IPS-11a (cell line): ENCODE data around the gene KIF6.

ENCODE experiments used
- H3K4me3 ChIP-seq: one replicate; pipeline ENCODE4 v1.5.1; 2013; ENCODE audit warnings: low read depth, low read length, control low read depth

The KIF6 gene

DNA sequence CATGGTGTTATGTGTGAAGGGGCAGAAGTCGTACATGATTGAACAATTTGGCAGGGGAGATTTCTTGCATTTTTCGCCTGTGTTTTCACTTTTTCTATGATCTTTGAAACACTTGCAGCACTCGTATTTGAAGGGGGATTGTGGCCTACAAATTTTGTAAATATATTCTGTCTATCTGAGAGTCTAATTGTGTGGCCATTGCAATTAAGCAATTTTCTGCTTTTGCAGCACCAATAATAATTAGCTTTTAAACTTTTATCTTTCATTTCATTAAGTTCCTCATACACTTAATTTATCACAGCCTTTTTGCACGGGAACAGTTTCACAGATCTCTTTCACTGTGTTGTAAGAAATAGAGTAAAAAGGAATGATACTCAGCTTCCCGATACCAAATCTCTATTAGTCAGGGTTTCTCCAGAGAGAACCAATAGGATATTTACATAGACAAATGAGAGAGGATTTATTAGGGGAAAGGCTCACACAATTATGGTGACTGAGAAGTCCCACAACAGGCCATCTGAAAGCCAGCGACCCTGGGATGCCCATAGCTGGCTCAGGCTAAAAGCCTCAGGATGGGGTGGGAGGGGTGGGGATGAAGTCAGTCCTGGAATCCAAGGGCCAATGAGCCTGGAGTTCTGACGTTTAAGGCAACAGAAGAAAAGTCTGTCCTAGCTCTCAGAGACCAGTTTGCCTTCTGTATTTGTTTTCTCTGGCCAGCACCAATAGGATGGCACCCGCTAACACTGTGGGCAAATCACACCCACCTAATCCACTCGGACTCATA lies 58.3 kb downstream of the KIF6 start:
- no peak overlapping the region for H3K4me3 ChIP-seq

DNA sequence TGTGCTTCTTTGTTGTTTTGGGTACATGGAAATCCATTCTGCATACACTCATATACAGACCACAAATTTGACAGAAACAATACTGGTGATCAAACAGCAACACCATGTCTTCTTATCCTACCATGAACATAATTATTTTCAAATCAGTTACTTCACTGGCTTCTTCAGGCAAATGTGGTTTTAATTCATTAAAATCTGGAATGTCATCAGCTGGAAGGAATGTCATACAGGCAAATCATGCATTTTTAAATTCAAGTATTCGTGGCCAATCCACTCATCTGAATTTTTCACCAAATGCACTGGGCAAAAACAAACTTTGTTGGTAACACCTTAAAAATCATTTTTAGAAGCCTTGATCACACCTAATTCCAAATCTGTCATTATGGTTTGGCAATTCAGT lies 59.3 kb downstream of the KIF6 start:
- H3K4me3 ChIP-seq: no peak overlapping the region

DNA sequence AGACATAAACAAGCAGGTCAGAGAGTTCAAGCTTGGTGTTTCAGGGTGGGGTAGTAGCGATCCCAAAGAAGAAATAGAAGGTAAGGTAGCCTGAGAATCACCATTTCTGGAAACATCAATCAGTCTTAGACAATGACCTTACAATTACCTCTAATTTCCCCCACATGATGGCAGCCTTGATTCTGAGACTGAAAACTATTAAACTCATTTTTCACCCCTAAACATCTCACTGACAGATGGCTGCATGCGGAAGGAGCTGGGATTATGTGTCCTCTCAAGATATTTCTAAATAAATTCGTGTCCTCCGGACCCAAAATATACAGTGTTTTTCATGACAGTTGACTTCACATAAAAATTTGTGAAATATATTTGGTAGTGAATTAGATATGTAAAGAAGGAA lies 61.0 kb downstream of the KIF6 start:
- no peak overlapping the region for H3K4me3 ChIP-seq

DNA sequence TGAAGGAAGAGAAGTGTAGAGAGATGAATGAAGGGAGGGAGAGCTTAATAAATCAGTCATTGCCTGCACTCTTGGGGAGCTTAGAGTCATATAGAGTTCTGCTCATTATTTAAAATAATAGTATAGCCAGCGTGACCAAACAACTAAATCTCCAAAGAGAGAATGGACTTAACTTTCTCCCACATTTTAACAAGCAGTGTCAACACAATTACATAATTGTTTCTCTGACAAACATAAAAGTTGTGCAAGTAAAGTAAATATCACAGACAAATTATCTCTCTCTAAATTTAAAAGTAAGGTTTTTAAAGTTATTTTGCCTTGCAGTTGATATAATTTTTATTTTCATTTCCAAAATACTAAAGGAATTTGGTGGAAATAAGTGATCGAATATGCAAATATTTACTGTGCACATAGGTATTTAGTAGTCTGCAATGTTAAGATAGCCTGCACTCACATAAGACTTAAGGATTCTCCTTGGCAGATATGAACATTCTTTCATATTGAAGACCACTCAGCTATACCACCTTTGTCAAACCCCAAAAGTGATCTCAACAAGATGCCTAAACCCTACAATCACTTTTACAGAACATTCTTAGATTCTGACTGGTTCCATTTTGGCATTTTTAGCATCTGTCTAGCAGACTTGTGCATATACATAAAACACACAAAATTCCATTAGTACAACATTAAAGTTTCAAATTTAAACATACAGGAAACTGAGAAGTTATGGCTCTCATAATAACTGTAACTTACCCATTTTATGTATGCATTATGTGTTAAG lies 67.7 kb downstream of the KIF6 start:
- no peak overlapping the region for H3K4me3 ChIP-seq

DNA sequence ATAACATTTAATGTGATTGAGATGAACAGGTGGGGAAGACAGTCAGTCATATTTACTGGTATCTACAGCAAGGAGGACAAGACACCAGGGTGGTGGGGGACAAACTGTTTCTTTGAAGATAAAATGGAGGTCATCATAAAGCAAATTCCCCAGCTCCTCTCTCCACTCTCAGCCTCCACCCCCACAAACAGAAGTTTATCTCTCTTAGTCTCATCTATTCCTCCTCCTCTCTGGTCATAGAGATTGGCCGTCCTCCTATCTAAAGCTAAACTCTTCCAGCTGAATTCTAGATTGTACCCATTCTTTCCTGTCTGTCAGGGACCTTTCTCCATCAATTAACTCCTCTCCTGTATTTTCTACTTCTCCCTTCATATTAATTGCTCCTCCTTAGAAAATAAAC lies 71.1 kb downstream of the KIF6 start:
- H3K4me3 ChIP-seq: no peak overlapping the region

DNA sequence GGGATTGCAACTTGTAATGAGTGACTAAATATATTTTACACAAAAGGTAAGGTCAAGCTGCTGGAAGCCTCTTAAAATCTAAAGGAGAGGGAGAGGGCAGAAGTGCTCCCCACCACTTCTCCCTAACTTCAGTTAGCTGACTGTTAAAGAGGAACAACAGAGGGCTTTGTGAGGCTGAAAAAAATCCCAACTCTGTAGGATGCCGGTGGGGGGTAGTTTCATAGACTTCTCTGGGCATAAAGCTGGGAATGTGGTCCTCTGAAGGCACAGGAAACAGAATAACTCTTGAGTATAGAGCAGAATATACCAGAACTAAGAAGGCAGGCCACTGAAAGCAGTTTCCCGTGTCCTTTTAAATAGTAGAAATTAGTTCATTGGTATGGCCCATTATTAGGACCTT lies 71.6 kb downstream of the KIF6 start:
- no peak overlapping the region for H3K4me3 ChIP-seq

DNA sequence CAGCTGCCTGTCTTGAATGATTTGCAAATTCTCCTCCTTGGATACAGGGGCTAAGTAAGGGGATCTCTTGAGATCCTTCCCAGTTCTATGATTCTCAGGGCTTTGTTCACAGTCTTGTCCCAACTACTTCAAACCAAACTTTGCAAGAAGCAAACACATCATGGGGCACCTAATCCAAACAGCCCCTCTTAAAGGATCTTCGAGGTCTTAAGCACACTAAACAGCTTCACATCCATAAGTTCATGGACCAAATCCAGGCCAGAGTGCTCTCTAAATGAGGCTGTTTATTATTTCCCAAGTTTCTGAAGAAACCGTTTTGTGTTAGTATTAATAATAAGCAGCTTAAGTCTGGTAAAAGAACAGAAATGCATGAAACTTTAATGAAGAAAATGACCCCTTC lies 75.2 kb downstream of the KIF6 start:
- no peak overlapping the region for H3K4me3 ChIP-seq

DNA sequence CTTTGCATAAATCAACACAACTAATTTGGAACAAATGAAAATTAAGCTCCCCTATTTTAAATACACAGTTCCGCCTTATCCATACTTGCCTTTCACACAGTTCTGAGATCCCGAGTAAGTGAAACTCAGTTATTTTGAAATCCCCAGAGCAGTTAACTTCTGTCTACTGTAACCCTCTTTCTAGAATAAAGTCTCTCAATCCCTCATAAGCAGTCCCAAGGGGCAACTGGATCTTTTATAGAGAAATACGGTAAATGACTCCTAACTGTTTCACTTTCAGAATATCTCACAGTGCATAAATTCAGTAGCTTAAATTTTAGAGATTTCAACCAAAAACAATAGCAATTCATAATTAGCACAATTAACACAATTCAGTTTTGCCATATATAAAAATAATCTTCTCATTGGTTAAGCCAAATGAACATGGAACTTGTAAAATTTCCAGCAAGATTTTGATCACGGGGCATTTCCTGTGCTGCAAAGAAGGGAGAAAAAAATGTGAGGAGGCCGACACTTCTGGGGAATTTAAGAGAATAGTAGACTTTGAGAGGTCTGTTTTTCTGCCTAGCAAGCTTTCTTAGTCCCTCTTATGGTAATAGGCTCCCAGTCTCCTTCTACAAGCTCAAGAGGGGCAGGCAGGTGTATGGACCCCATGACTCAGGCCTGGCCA lies 78.3 kb downstream of the KIF6 start:
- H3K4me3 ChIP-seq: no peak overlapping the region

DNA sequence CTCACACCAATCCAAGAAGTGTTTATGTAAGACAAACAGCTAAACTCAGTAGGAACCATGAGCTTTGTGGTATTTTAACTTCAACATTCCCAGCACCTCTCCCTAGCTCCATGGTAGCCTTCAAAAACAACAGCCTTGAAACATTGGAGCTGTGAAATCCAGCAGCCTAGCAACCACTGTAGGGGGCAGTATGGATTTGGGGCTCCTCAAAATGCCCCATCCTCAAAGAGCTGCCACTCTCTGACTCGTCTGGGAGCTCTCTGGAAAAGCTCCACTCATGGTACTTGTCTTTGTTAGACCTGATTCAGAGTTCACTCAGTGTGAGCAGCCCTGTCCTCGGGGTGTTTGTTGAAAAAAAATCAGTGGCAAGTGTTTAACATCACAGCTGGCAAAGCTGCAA lies 82.9 kb downstream of the KIF6 start:
- H3K4me3 ChIP-seq: no peak overlapping the region

DNA sequence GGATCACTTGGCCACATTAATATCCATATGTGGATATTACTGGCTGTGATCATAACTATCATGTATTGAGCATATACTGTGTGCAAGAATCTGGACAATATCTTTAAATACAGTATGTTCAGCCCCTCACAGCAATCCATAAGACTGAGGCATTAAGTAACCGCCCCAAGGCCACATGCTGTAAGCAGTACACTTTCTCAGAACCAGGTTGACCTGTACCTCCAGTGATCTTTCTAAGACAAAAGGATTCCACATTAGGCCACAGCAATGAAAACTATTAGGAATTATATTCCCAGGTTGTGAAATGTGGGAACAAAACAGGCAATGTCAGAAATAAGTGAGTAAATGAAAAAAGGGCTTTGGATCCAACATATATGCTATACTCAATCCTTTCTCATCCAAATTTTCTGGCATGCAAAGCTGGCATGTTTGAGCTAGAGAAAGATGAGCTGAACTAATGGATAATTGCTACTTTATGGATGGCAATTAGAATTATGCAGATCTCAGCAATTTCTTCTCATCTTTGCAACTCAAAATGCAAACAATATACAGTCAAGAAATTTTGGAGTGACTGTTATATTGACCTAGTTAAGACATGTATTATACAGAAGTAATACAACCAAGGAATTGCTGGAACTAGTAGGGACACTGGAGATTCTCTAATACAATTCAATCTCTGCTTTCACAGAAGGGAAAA lies 86.9 kb downstream of the KIF6 start:
- no peak overlapping the region for H3K4me3 ChIP-seq

DNA sequence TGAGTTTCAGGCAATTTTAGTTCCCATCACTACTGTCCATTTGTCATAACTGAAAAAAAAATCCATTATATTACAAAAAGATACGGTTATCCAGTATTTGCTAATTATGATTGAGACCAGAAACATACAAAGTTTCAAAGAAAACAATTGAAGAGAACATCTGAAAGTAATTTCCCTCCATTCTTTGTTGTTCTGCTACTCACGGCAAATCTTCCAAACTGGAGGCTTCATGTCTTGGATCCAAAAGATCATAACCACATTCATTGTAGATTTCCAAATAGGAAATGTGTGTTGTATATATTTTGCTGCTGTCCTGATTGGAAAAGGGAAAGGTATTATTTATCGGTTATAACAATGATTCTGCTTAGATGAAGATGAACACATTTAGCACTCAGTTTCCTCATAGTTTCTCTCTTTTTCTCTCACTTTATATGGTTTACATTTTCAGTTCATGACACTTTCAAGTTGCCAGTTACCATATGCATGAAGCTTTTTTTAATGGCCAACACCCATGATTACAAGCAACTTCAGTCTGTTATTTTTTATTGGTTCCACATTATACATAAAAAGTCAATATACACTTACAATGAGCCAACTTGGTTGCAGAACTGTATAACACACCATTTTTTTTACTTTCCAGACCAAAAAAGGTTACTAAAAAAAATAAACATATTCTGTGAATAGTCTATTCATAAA lies 90.4 kb downstream of the KIF6 start:
- no peak overlapping the region for H3K4me3 ChIP-seq

DNA sequence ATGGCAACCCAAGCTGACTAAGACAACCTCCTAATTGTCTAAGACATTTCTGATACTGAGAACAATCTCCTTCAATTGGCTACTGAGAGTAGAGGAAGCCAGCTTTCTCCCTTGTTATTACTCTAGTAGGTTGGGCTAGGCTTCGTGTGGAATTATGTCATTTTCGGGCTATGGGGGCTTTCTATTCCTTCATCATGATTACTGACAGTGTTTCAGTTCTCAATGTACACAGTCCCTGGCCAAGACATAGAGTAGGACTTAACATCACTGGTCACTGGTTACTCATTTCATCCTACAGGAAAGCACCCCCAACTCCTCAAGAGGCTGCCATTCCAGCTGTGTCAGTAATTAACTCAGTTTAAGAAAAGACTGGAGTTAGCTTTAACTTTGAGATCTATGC lies 100.0 kb downstream of the KIF6 start:
- H3K4me3 ChIP-seq: no peak overlapping the region

DNA sequence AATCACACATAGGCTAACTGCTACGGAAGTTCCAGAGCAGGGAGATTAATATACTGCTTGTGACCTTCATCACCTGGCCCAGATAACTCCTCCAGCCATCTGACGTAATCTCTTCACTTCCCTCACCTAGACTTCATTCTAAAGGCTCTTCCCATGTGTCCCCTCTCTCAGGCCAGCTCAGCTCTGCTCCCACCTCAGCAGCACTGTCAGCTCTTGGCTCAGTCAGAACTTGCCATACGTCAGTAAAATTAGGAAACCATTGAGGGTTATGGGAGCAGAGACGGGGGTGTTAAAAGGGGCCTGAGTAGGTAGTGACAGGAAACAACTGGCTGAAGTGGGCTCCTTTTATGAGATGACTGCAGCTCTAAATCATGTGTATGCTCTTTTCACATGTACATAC lies 101.5 kb downstream of the KIF6 start:
- no peak overlapping the region for H3K4me3 ChIP-seq

DNA sequence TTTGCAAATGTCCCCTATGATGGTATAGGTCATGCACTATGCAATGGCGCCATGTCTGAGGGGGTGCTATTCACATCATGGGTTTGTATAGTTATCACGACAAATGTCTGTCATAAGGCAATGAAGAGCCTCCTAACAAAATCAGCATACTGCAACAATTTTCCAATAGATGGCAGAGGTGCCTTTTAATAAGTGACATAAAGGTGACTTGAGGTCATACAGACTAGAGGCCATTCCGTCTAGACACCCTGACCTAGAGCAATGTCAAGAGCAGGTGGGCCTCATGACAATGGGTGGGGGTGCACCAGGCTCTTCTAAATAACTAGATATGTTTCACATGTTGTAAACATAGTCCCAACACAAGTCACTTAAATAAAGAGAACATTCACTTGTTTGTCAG lies 107.7 kb downstream of the KIF6 start:
- no peak overlapping the region for H3K4me3 ChIP-seq

DNA sequence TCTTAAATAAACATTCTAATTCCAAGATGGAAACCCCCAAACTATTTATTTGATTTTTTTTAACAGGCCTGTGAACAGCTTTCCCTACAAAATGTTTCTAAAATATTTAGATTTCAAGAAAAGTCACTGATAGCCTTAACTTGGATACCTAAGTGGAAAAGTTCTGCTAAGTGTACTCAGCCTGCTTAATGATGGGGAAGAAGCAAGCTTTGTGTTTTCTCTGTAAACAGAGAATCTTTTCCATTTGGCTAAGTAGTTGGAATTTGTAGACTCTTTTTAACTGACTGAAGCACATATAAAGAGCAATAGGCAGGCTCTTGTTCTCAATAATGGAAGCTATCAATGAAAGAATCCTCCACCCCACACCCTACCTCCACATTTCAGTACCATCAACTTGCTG lies 108.2 kb downstream of the KIF6 start:
- no peak overlapping the region for H3K4me3 ChIP-seq

DNA sequence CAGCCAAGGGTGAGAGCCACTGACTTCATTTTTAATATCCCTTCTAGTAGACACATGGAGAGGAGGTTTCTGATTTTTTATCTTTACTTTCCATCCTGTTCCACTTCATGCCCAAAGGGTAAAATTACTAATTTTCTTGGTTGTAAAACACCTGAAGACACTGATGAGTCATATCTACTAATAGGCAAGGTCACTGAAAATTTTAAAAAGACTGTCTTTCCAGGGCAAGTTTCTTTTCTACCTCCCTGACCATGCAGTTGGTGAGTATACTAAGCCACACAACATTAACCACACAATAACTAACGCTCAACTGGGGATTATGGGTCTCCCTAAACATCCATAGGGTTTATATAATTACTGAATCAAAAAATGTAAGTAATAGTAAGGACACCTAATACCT lies 109.6 kb downstream of the KIF6 start:
- H3K4me3 ChIP-seq: no peak overlapping the region

DNA sequence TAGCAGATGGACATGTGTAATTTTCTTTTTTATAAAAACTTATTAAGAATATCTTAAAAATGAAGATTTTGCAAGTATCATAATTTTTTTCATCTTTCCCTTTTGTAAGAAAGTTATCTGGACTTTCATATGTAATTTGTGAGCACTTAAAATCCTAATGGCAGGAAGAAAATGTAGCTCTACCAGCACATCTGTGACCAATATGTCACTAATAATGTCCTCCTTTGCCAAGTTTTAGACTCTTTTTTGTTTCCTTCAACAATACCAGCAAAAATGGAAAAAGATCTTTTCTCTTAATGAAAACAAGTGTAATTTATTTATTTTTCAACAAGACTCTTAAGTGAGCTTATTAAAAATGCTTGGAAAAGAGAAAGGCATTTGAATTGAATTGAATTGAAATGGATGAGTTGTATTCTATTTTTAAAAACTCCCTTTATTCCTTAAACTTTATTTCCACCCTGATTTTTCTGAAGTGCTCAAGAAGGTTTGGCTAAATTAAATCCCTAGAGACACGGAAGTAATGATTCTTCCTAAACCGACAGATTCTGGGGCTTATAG lies 110.7 kb downstream of the KIF6 start:
- H3K4me3 ChIP-seq: no peak overlapping the region

DNA sequence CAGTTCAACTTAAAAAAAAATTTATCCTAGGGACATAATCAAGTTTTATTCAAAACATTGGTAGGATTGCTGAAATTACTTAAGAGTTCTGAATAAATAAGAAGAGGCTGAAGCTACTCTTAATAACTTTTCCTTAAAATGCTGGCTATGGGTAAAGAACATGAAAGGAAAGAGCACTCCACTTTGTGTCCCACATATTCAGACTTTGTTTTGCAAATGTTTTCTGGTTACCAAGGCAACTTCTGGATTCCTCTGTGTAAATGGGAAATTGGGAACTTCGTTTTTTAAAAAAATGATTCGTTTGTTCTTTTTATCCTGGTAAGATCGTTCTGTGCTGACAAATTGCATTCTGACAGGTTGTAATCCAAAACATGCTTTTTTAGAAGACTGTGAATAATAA lies 115.0 kb downstream of the KIF6 start:
- no peak overlapping the region for H3K4me3 ChIP-seq

DNA sequence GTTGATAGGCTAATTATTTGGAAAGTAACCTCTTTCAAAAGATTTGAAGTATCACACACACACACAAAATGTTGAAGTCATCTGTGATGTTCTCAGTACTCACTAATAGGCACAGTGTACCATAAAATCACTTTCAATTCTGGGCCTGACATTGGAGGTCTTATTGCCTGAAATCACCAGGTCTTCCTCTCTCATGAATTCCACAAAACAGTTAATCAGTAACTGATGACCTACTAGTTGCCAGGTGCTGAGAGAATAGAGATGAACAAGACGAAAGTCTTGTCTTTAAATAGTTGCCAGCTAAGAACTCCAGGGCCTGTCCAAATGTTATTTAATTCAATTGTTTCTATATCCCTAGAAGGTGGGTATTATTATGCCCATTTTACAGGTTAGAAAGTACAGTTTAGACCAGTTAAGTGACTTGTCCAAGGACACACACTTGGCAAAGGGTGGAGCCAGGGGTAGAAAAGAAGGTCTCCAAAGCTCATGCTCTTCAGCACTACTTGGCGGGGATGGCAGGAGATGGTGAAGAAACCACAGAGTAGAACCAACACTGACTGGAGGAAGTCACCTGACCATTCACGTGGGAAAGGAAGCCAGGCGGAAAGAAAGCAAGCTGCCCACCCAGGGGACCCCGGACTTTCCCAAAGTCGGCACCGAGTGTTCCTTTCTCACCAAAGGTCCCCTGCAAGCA lies 116.4 kb downstream of the KIF6 start:
- H3K4me3 ChIP-seq: no peak overlapping the region
